SK-N-MC (cell line): Measurements from ENCODE around the gene ZNF264.

ENCODE experiments used
- EZH2 ChIP-seq: fragments of 200-600 bp; sonication (generic); IDR thresholded peaks from one replicate; pipeline ENCODE4 v1.6.1; 2017; ENCODE audit warnings: antibody characterized with exemption
- FOXP2 ChIP-seq: optimal IDR thresholded peaks from 2 replicates; pipeline ENCODE3; 2011; ENCODE audit warnings: mild to moderate bottlenecking, moderate library complexity; ENCODE audit not compliant: insufficient read depth; ENCODE audit errors: extremely low read length, control extremely low read depth
- POLR2AphosphoS5 ChIP-seq: IDR thresholded peaks from 2 replicates; pipeline ENCODE4 v1.6.1; 2012; ENCODE audit warnings: mild to moderate bottlenecking, low read depth, low read length, borderline replicate concordance

DNA sequence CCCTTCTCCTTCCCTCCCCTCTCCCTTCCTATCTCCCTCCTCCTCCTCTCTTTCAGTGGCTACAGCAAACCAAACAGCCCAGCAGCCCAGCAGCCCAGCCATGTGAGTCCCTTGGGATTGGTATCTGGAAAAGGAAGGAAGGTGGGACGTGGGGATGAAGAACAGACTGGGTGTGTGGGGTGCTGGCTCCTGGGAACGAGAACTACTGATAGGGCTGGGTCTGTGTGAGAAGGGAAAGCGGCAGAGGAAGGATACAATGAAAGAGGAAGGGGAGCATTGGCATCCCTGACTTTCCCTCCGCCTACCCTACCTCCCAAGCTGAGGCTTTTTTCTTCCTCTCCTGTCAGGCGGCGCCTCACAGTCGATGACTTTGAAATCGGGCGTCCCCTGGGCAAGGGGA lies 40.4 kb downstream of the ZNF264 start:
- TF ChIP-seq EZH2 = no peak
- TF ChIP-seq POLR2AphosphoS5 = no peak
- TF ChIP-seq FOXP2 = no peak
